ENCODE results near the gene B3GALT4. TPM values are rescaled to one million over a fixed set of nuclear protein-coding genes. Genes with fewer than 3 reads are reported as not detected.

B3GALT4 gene
- total RNA-seq, 6 donors from 2014 or later: 20.1 to 29.7 (median 23.2) TPM

DNA sequence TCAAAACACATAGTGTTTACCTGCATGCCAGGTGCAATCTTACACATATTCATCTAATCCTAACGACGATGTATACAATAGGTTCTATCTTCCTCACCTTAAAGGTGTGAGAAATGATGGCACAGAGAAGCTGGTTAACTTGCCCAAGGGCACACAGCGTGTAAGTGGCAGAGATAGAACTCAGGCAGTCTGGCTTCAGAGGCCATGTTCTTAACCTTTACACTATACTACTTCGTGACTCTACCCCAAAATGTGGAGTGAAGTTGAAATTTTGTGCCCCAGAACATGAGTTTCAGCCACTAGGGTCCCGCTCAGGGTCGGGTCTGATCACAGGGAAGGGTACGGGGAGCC is 5.8 kb upstream of the B3GALT4 start:
- DNase-seq (no peak), ATAC-seq (ENCODE audit: low FRiP score in 2 of 2) (peak; percentile 2 to 23)
- 1 to 4% methylated on average over 4 to 7 of the region's 7 CpGs for WGBS, 2 donors
- no peaks in the 10 kb centered on the region for H3K9me3 ChIP-seq
- peak overlapping the region; percentile 90 to 97 (median 95) for H3K27ac ChIP-seq
- no peak for TF ChIP-seq POLR2AphosphoS5 (IDR thresholded peaks at IDR 0.05)
- TF ChIP-seq, protein P1, sequence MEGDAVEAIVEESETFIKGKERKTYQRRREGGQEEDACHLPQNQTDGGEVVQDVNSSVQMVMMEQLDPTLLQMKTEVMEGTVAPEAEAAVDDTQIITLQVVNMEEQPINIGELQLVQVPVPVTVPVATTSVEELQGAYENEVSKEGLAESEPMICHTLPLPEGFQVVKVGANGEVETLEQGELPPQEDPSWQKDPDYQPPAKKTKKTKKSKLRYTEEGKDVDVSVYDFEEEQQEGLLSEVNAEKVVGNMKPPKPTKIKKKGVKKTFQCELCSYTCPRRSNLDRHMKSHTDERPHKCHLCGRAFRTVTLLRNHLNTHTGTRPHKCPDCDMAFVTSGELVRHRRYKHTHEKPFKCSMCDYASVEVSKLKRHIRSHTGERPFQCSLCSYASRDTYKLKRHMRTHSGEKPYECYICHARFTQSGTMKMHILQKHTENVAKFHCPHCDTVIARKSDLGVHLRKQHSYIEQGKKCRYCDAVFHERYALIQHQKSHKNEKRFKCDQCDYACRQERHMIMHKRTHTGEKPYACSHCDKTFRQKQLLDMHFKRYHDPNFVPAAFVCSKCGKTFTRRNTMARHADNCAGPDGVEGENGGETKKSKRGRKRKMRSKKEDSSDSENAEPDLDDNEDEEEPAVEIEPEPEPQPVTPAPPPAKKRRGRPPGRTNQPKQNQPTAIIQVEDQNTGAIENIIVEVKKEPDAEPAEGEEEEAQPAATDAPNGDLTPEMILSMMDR (IDR thresholded peaks at IDR 0.05): peak in 1 of 6 experiments; percentile 9
- TF ChIP-seq POLR2A (IDR thresholded peaks at IDR 0.05): no peak
- TF ChIP-seq EP300 (IDR thresholded peaks at IDR 0.05): no peak
- peaks cover 35 to 55% (median 43%) of the 10 kb centered on the region in 4 donors for H3K4me1 ChIP-seq
- peaks cover 12 to 67% (median 51%) of the 10 kb centered on the region in 4 donors for H3K36me3 ChIP-seq
- H3K27me3 ChIP-seq: no peaks in the 10 kb centered on the region
- H3K4me3 ChIP-seq: peak overlapping the region; percentile 62 to 82 (median 70)

DNA sequence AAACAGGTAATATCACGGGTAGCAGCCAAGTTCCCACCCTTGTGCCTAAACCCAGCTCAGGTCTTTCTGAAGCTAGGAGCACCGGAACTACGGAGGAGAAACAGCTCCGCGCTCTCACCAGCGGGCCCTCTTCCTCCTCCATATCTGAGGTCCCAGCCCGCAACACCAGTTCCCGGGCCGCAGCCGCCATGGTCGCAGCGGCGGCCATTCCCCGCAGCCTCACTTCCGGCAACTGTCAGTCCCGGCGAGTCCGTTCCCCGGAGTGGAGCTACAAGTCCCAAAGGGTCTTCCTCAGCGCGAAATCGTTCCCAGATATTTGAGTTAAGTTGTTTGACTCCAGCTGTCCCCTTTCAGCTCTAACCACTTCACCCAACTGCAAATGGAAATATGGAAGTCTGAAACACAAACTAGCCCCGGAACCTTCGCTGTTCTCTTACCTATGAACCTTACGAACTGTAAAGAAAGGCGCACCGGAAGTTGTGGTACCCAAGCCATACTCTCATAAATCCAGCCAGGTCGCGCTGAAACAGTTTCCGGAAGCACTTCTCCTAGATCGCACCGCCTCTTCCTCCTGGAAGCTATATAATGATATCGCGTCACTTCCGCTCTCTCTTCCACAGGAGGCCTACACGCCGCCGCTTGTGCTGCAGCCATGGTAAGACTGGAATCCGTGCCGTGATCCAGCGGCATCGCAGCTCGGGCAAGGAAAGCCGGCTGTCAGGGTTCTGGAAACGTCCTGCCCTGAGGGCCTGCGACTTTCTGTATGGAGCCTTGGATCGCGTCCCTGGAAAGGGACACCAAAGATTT is 5.3 kb upstream of the B3GALT4 start, which contains the start of the genes RPS18 and VPS52:
RPS18 (plus strand) TSS at position 608 of the 807 bp plus-strand sequence; CDS start at position 653, 45 bp downstream.
VPS52 (minus strand) TSS at position 409 of the 807 bp plus-strand sequence; CDS start at position 208, 201 bp downstream.
- TF ChIP-seq, protein P1 (IDR thresholded peaks at IDR 0.05): peak in 1 of 6 experiments; percentile 23
- TF ChIP-seq EP300 (IDR thresholded peaks at IDR 0.05) (peak in 2 of 4 donors; percentile 1 to 21), POLR2AphosphoS5 (IDR thresholded peaks at IDR 0.05) (peak; percentile 96 to 99), POLR2A (IDR thresholded peaks at IDR 0.05) (peak; percentile 76 to 95 (median 78))
- WGBS, 2 donors: 1 to 2% methylated on average over 25 to 48 of the region's 48 CpGs
- DNase-seq (peak; percentile 93 to 97), ATAC-seq (ENCODE audit: low FRiP score in 2 of 2) (peak; percentile 96 to 97)
- no peaks in the 10 kb centered on the region for H3K27me3 ChIP-seq
- H3K27ac ChIP-seq: peak within 1 kb of the TSS; percentile 90 to 97 (median 95)
- H3K9me3 ChIP-seq: no peaks in the 10 kb centered on the region
- H3K4me1 ChIP-seq: peaks cover 41 to 60% (median 48%) of the 10 kb centered on the region in 4 donors
- peaks cover 12 to 66% (median 46%) of the 10 kb centered on the region in 4 donors for H3K36me3 ChIP-seq
- peak within 1 kb of the TSS; percentile 62 to 82 (median 70) for H3K4me3 ChIP-seq

DNA sequence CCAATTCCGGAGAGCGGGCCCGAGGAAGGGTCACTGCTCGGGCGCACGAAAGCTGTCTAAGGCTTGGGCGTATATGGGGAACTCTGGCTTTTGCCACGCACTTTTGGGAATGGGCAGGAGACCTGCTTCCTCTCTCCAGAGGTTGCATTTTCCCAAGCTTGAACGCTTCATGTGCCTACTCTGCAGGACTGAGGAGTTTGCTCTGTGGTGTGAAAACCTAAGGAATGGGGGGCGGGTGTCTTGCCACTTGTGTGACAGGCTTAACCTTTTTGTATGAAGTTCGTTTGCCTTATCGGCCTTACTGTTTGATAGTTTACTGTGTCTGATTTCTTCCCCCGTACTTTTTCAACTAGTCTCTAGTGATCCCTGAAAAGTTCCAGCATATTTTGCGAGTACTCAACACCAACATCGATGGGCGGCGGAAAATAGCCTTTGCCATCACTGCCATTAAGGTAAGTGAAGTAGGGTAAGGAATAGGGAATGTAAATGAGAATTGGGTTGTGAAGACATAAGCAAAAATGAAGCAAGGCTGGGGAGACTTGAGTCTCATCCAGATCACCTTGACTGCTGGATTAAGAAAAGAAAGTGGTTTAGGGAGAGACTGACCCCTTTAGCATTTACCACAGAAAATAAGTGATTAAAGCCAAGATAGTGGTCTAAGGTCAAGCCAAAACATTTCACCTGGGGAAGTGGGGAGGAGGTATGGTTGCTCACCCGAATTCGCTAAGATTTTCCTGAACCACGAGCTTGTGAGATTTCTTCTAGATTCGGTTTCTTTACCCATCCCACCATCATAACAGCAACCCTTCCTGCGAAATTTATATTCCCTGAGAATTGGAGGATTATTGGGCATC is 4.4 kb upstream of the B3GALT4 start:
- 12 to 19% methylated on average over 14 to 22 of the region's 22 CpGs for WGBS, 2 donors
- DNase-seq (no peak), ATAC-seq (ENCODE audit: low FRiP score in 2 of 2) (peak in 1 of 2 donors; percentile 25)
- no peaks in the 10 kb centered on the region for H3K27me3 ChIP-seq
- H3K9me3 ChIP-seq: no peaks in the 10 kb centered on the region
- H3K4me3 ChIP-seq: peak overlapping the region; percentile 31 to 82 (median 70)
- TF ChIP-seq POLR2AphosphoS5 (IDR thresholded peaks at IDR 0.05): no peak
- TF ChIP-seq, protein P1 (IDR thresholded peaks at IDR 0.05): no peak
- TF ChIP-seq EP300 (IDR thresholded peaks at IDR 0.05): peak in 1 of 4 donors; percentile 0
- peaks cover 42 to 64% (median 50%) of the 10 kb centered on the region in 4 donors for H3K4me1 ChIP-seq
- H3K36me3 ChIP-seq: peaks cover 8 to 58% (median 38%) of the 10 kb centered on the region in 4 donors
- H3K27ac ChIP-seq: peak overlapping the region; percentile 90 to 97 (median 95)

DNA sequence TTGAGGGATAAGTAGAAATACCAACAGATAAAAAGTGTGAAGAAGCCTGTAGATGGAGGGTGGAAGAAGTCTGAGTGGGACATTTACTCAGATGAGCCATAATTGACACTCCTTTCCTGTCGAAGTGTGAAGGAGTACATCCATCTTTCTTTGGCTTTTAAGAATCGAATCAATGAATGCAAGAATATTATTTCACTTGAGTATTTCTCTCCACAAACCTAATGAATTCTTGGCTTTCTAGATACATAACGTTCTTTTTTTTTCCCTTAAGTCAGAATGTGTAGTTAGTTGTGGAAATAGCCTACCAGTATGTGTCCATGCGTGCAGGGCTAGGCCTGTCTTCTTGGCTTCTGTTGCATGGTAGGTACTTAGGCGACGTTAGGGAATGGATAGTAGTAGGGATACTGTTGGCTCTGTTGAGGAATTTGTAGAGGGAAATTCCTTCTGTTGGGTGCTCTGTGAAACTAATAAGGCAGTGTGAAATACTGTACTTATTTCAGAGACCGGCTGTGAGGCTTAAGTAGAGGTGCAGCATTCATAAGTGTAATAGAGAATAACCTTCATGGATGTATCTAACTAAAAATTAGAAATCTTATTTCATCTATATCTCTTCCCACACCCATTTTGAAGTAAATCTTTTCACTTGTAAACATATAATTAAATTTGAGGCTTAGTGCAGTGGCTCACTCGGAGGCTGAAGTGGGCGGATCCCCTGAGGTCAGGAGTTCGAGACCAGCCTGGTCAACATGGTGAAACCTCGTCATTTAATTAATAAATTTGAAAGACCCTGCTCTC is 3.6 kb upstream of the B3GALT4 start:
- H3K27me3 ChIP-seq: no peaks in the 10 kb centered on the region
- H3K4me3 ChIP-seq: peak overlapping the region; percentile 31 to 82 (median 70)
- no peaks in the 10 kb centered on the region for H3K9me3 ChIP-seq
- peaks cover 2 to 49% (median 29%) of the 10 kb centered on the region in 4 donors for H3K36me3 ChIP-seq
- H3K4me1 ChIP-seq: peaks cover 47 to 72% (median 55%) of the 10 kb centered on the region in 4 donors
- no peak for ATAC-seq (ENCODE audit: low FRiP score in 2 of 2)
- no peak for DNase-seq
- 63 to 67% methylated on average over 11 of the region's 11 CpGs for WGBS, 2 donors
- TF ChIP-seq POLR2AphosphoS5 (IDR thresholded peaks at IDR 0.05) (no peak), EP300 (IDR thresholded peaks at IDR 0.05) (no peak), POLR2A (IDR thresholded peaks at IDR 0.05) (no peak)
- TF ChIP-seq, protein P1 (IDR thresholded peaks at IDR 0.05): no peak
- H3K27ac ChIP-seq: peak overlapping the region in 3 of 4 donors; percentile 90 to 97 (median 93)
